22Rv1 (cell line): ENCODE measurements around the gene IQCK.

Experiments
- H3K27ac ChIP-seq: fragments of 450-650 bp; 2 replicates; pipeline ENCODE4 v1.5.1; 2017
- CTCF ChIP-seq: fragments of 450-650 bp; IDR thresholded peaks from 2 replicates; pipeline ENCODE4 v1.5.1; 2017; ENCODE audit warnings: mild to moderate bottlenecking
- ZFX ChIP-seq: fragments of 450-650 bp; IDR thresholded peaks from 2 replicates; pipeline ENCODE4 v1.6.1; 2017; ENCODE audit warnings: antibody characterized with exemption, borderline replicate concordance

Gene IQCK

GRCh38 chr16:19722269-19722952 is 4.3 kb downstream of the IQCK start:
- no peak for TF ChIP-seq ZFX
- no peak for TF ChIP-seq CTCF
- H3K27ac ChIP-seq, result no peak overlapping the region

- no peak overlapping the region for H3K27ac ChIP-seq
- TF ChIP-seq CTCF, result no peak
- TF ChIP-seq ZFX, result no peak
Observed at GRCh38 chr16:19722981-19723380, 4.9 kb downstream of the IQCK start.

- TF ChIP-seq CTCF, result no peak
- no peak for TF ChIP-seq ZFX
- H3K27ac ChIP-seq, result no peak overlapping the region
Observed at GRCh38 chr16:19728636-19728965, 10.5 kb downstream of the IQCK start.

GRCh38 chr16:19733551-19733950 is 15.5 kb downstream of the IQCK start:
- H3K27ac ChIP-seq, result no peak overlapping the region

GRCh38 chr16:19735074-19735867 is 17.2 kb downstream of the IQCK start:
- no peak overlapping the region for H3K27ac ChIP-seq
- no peak for TF ChIP-seq ZFX
- TF ChIP-seq CTCF, result no peak

More at GRCh38 chr16:19733551-19733950, 15.5 kb downstream of the IQCK start:
- TF ChIP-seq CTCF (no peak), ZFX (no peak)

- H3K27ac ChIP-seq, result no peak overlapping the region
- TF ChIP-seq CTCF, result no peak
- no peak for TF ChIP-seq ZFX
Observed at GRCh38 chr16:19737306-19738038, 19.4 kb downstream of the IQCK start.

- TF ChIP-seq CTCF (no peak), ZFX (no peak)
- no peak overlapping the region for H3K27ac ChIP-seq
Observed at GRCh38 chr16:19741354-19741753, 23.3 kb downstream of the IQCK start.
